Measurements from ENCODE around the gene CCBE1.

Gene CCBE1

GRCh38 chr18:59570101-59570775 is 127.0 kb downstream of the CCBE1 start:
- ChIA-PET CTCF (no interaction called here), POLR2A (no interaction called here)
- no peak for TF ChIP-seq FOXA1 (IDR thresholded peaks at IDR 0.05)
- TF ChIP-seq L3MBTL2 (conservative IDR thresholded peaks at IDR 0.05) = no peak
- TF ChIP-seq ELF4 (IDR thresholded peaks at IDR 0.05) = no peak
- no peak for TF ChIP-seq TARDBP (IDR thresholded peaks at IDR 0.05)
- TF ChIP-seq ZNF384 (IDR thresholded peaks at IDR 0.05) = no peak
- no peak for TF ChIP-seq NFRKB (IDR thresholded peaks at IDR 0.05)
- TF ChIP-seq BHLHE40 (IDR thresholded peaks at IDR 0.05; ENCODE audit: borderline replicate concordance) = no peak
- TF ChIP-seq ARNT (IDR thresholded peaks at IDR 0.05) = no peak
- TF ChIP-seq SUZ12 (IDR thresholded peaks at IDR 0.05) = no peak
- TF ChIP-seq PKNOX1 (IDR thresholded peaks at IDR 0.05) = no peak
- TF ChIP-seq CTBP1 (IDR thresholded peaks at IDR 0.05; ENCODE audit: borderline replicate concordance) = no peak
- no peak for TF ChIP-seq LEF1 (IDR thresholded peaks at IDR 0.05; ENCODE audit: borderline replicate concordance)
- no peak for TF ChIP-seq FOXK2 (IDR thresholded peaks at IDR 0.05)
- TF ChIP-seq HDGF (IDR thresholded peaks at IDR 0.05; ENCODE audit: borderline replicate concordance) = no peak
- no peak for TF ChIP-seq SP1 (IDR thresholded peaks at IDR 0.05)
- TF ChIP-seq FOXM1 (IDR thresholded peaks at IDR 0.05; ENCODE audit: borderline replicate concordance) = no peak

GRCh38 chr18:59569390-59569791 is 127.8 kb downstream of the CCBE1 start:
- CTCF ChIA-PET = interaction anchor here (0.6 kb wide), 1 partner anchor 38 kb away, joined by 3 read pairs; no protein-coding TSS in a partner anchor

More at GRCh38 chr18:59570101-59570775, 127.0 kb downstream of the CCBE1 start:
- no peak for DNase-seq (ENCODE audit: extremely low spot score)

GRCh38 chr18:59567431-59567830 is 129.8 kb downstream of the CCBE1 start:
- CTCF ChIA-PET = no interaction called here

More at GRCh38 chr18:59569390-59569791, 127.8 kb downstream of the CCBE1 start:
- POLR2A ChIA-PET = no interaction called here
- DNase-seq (ENCODE audit: extremely low spot score) = no peak
- TF ChIP-seq HDGF (IDR thresholded peaks at IDR 0.05; ENCODE audit: borderline replicate concordance) (no peak), FOXM1 (IDR thresholded peaks at IDR 0.05; ENCODE audit: borderline replicate concordance) (no peak), ARNT (IDR thresholded peaks at IDR 0.05) (no peak), L3MBTL2 (conservative IDR thresholded peaks at IDR 0.05) (no peak), NFRKB (IDR thresholded peaks at IDR 0.05) (no peak), SUZ12 (IDR thresholded peaks at IDR 0.05) (no peak), PKNOX1 (IDR thresholded peaks at IDR 0.05) (no peak), FOXK2 (IDR thresholded peaks at IDR 0.05) (no peak), ZNF384 (IDR thresholded peaks at IDR 0.05) (no peak), ELF4 (IDR thresholded peaks at IDR 0.05) (no peak), FOXA1 (IDR thresholded peaks at IDR 0.05) (no peak), BHLHE40 (IDR thresholded peaks at IDR 0.05; ENCODE audit: borderline replicate concordance) (no peak), CTBP1 (IDR thresholded peaks at IDR 0.05; ENCODE audit: borderline replicate concordance) (no peak), LEF1 (IDR thresholded peaks at IDR 0.05; ENCODE audit: borderline replicate concordance) (no peak), SP1 (IDR thresholded peaks at IDR 0.05) (no peak)

GRCh38 chr18:59566533-59566971 is 130.7 kb downstream of the CCBE1 start:
- no peak for TF ChIP-seq NFRKB (IDR thresholded peaks at IDR 0.05)
- TF ChIP-seq FOXK2 (IDR thresholded peaks at IDR 0.05) = no peak
- no peak for TF ChIP-seq SUZ12 (IDR thresholded peaks at IDR 0.05)
- no peak for TF ChIP-seq TARDBP (IDR thresholded peaks at IDR 0.05)
- POLR2A ChIA-PET = no interaction called here
- CTCF ChIA-PET = no interaction called here
- DNase-seq (ENCODE audit: extremely low spot score) = no peak

More at GRCh38 chr18:59567431-59567830, 129.8 kb downstream of the CCBE1 start:
- POLR2A ChIA-PET = no interaction called here
- no peak for DNase-seq (ENCODE audit: extremely low spot score)
- no peak for TF ChIP-seq FOXK2 (IDR thresholded peaks at IDR 0.05)
- TF ChIP-seq CTBP1 (IDR thresholded peaks at IDR 0.05; ENCODE audit: borderline replicate concordance) = no peak
- no peak for TF ChIP-seq HDGF (IDR thresholded peaks at IDR 0.05; ENCODE audit: borderline replicate concordance)
- TF ChIP-seq ZNF384 (IDR thresholded peaks at IDR 0.05) = no peak
- TF ChIP-seq FOXA1 (IDR thresholded peaks at IDR 0.05) = no peak
- no peak for TF ChIP-seq SUZ12 (IDR thresholded peaks at IDR 0.05)
- no peak for TF ChIP-seq ARNT (IDR thresholded peaks at IDR 0.05)

GRCh38 chr18:59565957-59566356 is 131.3 kb downstream of the CCBE1 start:
- DNase-seq (ENCODE audit: extremely low spot score) = no peak
- ChIA-PET CTCF (no interaction called here), POLR2A (no interaction called here)
- TF ChIP-seq HDGF (IDR thresholded peaks at IDR 0.05; ENCODE audit: borderline replicate concordance) (no peak), ARNT (IDR thresholded peaks at IDR 0.05) (no peak), FOXK2 (IDR thresholded peaks at IDR 0.05) (no peak), PKNOX1 (IDR thresholded peaks at IDR 0.05) (no peak), FOXM1 (IDR thresholded peaks at IDR 0.05; ENCODE audit: borderline replicate concordance) (no peak), SUZ12 (IDR thresholded peaks at IDR 0.05) (no peak), TARDBP (IDR thresholded peaks at IDR 0.05) (no peak), NFRKB (IDR thresholded peaks at IDR 0.05) (no peak), BHLHE40 (IDR thresholded peaks at IDR 0.05; ENCODE audit: borderline replicate concordance) (no peak), L3MBTL2 (conservative IDR thresholded peaks at IDR 0.05) (no peak), ELF4 (IDR thresholded peaks at IDR 0.05) (no peak), SP1 (IDR thresholded peaks at IDR 0.05) (no peak), ZNF384 (IDR thresholded peaks at IDR 0.05) (no peak), LEF1 (IDR thresholded peaks at IDR 0.05; ENCODE audit: borderline replicate concordance) (no peak), FOXA1 (IDR thresholded peaks at IDR 0.05) (no peak), CTBP1 (IDR thresholded peaks at IDR 0.05; ENCODE audit: borderline replicate concordance) (no peak)

- no peak for TF ChIP-seq LEF1 (IDR thresholded peaks at IDR 0.05; ENCODE audit: borderline replicate concordance)
- no peak for TF ChIP-seq NFRKB (IDR thresholded peaks at IDR 0.05)
- no peak for TF ChIP-seq ARNT (IDR thresholded peaks at IDR 0.05)
- TF ChIP-seq ELF4 (IDR thresholded peaks at IDR 0.05) = no peak
- no peak for TF ChIP-seq SUZ12 (IDR thresholded peaks at IDR 0.05)
- TF ChIP-seq HDGF (IDR thresholded peaks at IDR 0.05; ENCODE audit: borderline replicate concordance) = no peak
- TF ChIP-seq FOXA1 (IDR thresholded peaks at IDR 0.05) = no peak
- TF ChIP-seq TARDBP (IDR thresholded peaks at IDR 0.05) = no peak
- no peak for DNase-seq (ENCODE audit: extremely low spot score)
- ChIA-PET POLR2A (no interaction called here), CTCF (no interaction called here)
These were observed 132.7 kb downstream of the CCBE1 start for GRCh38 chr18:59564561-59564960.

All from HEK293T (cell line).